Measurements from ENCODE around the gene CHRDL2. TPM values are rescaled to one million over a fixed set of nuclear protein-coding genes. Genes with fewer than 3 reads are reported as not detected.

The CHRDL2 gene
- total and polyA plus RNA-seq, 2 of the 4 experiments (the other 2 are of a cell fraction): 0.80 TPM; not detected in 1

DNA sequence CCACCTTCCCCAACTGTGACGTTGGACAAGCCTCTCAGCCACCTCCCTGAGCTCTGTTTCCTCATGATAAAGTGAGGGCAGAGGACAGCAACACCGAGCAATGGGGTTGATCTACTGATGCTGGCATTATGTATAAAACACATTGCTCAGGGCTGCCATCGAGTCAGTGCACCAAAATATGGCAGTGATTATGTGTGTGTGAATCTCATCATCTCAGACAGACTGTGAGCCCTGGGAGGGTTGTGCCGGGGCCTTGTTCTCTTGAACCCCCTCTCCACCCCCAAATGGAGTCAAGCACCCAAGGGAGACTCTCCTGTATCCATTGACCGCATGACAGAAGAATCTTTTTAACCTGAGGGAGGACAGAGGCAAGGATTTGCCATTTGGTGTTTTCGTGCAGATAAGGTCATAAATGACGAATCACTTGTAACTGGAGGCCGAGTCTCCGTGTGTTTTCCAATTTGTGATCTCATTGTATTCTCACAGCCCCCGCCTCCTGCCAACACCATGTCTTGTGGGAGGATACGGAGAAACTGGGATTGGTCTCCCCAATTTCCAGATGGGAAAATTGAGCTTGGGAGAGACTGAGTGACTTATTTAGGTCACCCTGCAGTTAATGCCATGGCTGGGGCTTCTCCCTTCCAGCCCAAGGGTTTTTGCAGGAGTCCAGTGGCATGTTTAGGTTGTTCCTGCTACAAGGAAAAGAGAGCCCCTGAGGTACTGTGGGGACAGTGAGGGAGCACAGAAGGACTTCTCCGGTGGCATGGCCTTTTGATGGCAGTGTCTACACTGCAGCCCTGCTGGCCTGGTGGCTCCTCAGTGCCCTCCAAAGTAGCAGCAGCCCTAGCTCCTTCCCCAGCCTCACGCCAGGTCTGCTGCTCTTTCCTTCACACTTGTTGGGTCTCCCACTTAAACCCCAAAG lies 52.4 kb downstream of the CHRDL2 start (continued):
- TF ChIP-seq RFX5 (IDR thresholded peaks at IDR 0.05; ENCODE audit: low read depth, low read length) (no peak), MAZ (IDR thresholded peaks at IDR 0.05; ENCODE audit: borderline replicate concordance, low read depth, low read length) (no peak)

DNA sequence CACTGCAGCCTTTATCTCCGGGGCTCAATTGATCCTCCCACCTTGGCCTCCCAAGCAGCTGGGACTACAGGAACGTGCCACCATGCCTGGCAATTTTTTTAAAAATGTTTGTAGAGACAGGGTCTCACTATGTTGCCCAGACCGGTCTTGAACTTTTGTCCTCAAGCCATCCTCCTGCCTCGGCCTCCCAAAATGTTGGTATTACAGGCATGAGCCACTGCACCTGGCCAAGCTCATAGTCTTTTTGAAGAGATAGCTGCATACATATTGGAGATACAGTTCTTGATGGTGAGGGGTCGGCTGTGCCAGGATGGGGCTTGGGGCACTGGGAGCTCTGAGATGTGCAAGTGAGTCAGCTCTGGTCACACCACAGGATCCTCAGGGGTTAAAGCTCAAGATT lies 53.2 kb downstream of the CHRDL2 start:
- no peaks in the 10 kb centered on the region for H3K79me1 ChIP-seq (ENCODE audit: low read depth in 1 of 2, low read length in 2 of 2)
- H3K9ac ChIP-seq (ENCODE audit: low read depth, low read length): no peak overlapping the region
- H3K4me2 ChIP-seq (ENCODE audit: low read depth, low read length): no peak overlapping the region
- H2AFZ ChIP-seq (replicated peaks; ENCODE audit: low read length, poor library complexity): no peak overlapping the region
- no peak overlapping the region for H2BK20ac ChIP-seq (ENCODE audit: low read depth, low read length)
- H2BK5ac ChIP-seq (ENCODE audit: low read depth, low read length, poor library complexity, severe bottlenecking): no peak overlapping the region
- no peak overlapping the region for H3K18ac ChIP-seq (ENCODE audit: low read depth, low read length)
- no peak overlapping the region for H3K56ac ChIP-seq (ENCODE audit: extremely low read depth, insufficient read depth, low read length)
- H4K20me1 ChIP-seq (ENCODE audit: insufficient read depth, low read length): no peaks in the 10 kb centered on the region
- H3K36me3 ChIP-seq (ENCODE audit: control insufficient read depth, insufficient read depth, low read length): no peaks in the 10 kb centered on the region
- H4K8ac ChIP-seq (ENCODE audit: low read depth in 2 of 2, low read length in 2 of 2): no peak overlapping the region
- H3K14ac ChIP-seq (replicated peaks; ENCODE audit: low read depth, low read length): no peak overlapping the region
- H3K27ac ChIP-seq (ENCODE audit: insufficient read depth, low read length): no peak overlapping the region
- no peak overlapping the region for H3K4ac ChIP-seq (ENCODE audit: low read depth, low read length)
- POLR2A ChIA-PET (ENCODE audit: unreplicated experiment): no interaction called here
- H2AK5ac ChIP-seq (ENCODE audit: low read depth, low read length): no peak overlapping the region
- no peak for DNase-seq
- no peak overlapping the region for H4K91ac ChIP-seq (ENCODE audit: insufficient read depth, low read depth, low read length)
- H3K4me3 ChIP-seq (ENCODE audit: insufficient read depth, low read depth, low read length): no peak overlapping the region
- H3K4me1 ChIP-seq (ENCODE audit: control insufficient read depth, insufficient read depth, low read length): peaks cover 11% of the 10 kb centered on the region
- BruUV-seq (replicated peaks): no TSS peak
- in situ Hi-C loops (cut with MboI; ENCODE audit: low sequenced_read_pairs) (no loop called here), dilution Hi-C loops (cut with HindIII; ENCODE audit: low sequenced_read_pairs, unreplicated experiment) (no loop called here), intact Hi-C loops (cut with micrococcal nuclease) (no loop called here)
- H2AK9ac ChIP-seq (replicated peaks; ENCODE audit: low read depth, low read length, poor library complexity): no peak overlapping the region
- ATAC-seq (ENCODE audit: low read depth): no peak
- no peak overlapping the region for H2BK120ac ChIP-seq (ENCODE audit: low read depth, low read length)
- H3K23ac ChIP-seq (ENCODE audit: low read depth, low read length): no peak overlapping the region
- no peak overlapping the region for H4K5ac ChIP-seq (ENCODE audit: low read depth, low read length)
- no peaks in the 10 kb centered on the region for H3K27me3 ChIP-seq (ENCODE audit: control insufficient read depth, insufficient read depth, low read length)
- no peaks in the 10 kb centered on the region; the same call in 1 of the 2 replicates for H3K9me3 ChIP-seq (ENCODE audit: control insufficient read depth, insufficient read depth, low read length)
- H3K9me1 ChIP-seq (ENCODE audit: insufficient read depth, low read length): peaks cover 11% of the 10 kb centered on the region; the same call in 1 of the 2 replicates
- no CpG with 5 or more reads among the region's 5 CpGs for WGBS, 2 experiments (ENCODE audit: extremely low coverage in 2 of 2, insufficient read length in 1 of 2)
- peak overlapping the region; percentile 68; the same call in 1 of the 3 replicates for H2BK15ac ChIP-seq (ENCODE audit: low read depth, low read length)
- CTCF ChIA-PET: no interaction called here
- TF ChIP-seq RFX5 (IDR thresholded peaks at IDR 0.05; ENCODE audit: low read depth, low read length) (no peak), RAD21 (IDR thresholded peaks at IDR 0.05; ENCODE audit: low read length) (no peak), RCOR1 (IDR thresholded peaks at IDR 0.05; ENCODE audit: insufficient replicate concordance, low read length) (no peak), MAFK (IDR thresholded peaks at IDR 0.05; ENCODE audit: low read depth, low read length) (no peak), MAZ (IDR thresholded peaks at IDR 0.05; ENCODE audit: borderline replicate concordance, low read depth, low read length) (no peak), NFE2L2 (IDR thresholded peaks at IDR 0.05; ENCODE audit: low read depth, low read length) (no peak), BHLHE40 (IDR thresholded peaks at IDR 0.05; ENCODE audit: low read depth, low read length) (no peak), MXI1 (IDR thresholded peaks at IDR 0.05; ENCODE audit: borderline replicate concordance, low read depth, low read length) (no peak), CEBPB (IDR thresholded peaks at IDR 0.05; ENCODE audit: low read depth, low read length) (no peak)
- TF ChIP-seq, protein P1, sequence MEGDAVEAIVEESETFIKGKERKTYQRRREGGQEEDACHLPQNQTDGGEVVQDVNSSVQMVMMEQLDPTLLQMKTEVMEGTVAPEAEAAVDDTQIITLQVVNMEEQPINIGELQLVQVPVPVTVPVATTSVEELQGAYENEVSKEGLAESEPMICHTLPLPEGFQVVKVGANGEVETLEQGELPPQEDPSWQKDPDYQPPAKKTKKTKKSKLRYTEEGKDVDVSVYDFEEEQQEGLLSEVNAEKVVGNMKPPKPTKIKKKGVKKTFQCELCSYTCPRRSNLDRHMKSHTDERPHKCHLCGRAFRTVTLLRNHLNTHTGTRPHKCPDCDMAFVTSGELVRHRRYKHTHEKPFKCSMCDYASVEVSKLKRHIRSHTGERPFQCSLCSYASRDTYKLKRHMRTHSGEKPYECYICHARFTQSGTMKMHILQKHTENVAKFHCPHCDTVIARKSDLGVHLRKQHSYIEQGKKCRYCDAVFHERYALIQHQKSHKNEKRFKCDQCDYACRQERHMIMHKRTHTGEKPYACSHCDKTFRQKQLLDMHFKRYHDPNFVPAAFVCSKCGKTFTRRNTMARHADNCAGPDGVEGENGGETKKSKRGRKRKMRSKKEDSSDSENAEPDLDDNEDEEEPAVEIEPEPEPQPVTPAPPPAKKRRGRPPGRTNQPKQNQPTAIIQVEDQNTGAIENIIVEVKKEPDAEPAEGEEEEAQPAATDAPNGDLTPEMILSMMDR (conservative IDR thresholded peaks at IDR 0.05; ENCODE audit: low read depth, low read length): no peak
- TF ChIP-seq, protein P2, sequence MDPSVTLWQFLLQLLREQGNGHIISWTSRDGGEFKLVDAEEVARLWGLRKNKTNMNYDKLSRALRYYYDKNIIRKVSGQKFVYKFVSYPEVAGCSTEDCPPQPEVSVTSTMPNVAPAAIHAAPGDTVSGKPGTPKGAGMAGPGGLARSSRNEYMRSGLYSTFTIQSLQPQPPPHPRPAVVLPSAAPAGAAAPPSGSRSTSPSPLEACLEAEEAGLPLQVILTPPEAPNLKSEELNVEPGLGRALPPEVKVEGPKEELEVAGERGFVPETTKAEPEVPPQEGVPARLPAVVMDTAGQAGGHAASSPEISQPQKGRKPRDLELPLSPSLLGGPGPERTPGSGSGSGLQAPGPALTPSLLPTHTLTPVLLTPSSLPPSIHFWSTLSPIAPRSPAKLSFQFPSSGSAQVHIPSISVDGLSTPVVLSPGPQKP (IDR thresholded peaks at IDR 0.05; ENCODE audit: borderline replicate concordance, low read depth, low read length): no peak
